GM12892 (cell line): Measurements from ENCODE around the gene MOXD1.

ENCODE experiments used
- POLR2A ChIP-seq: IDR thresholded peaks from 2 replicates; pipeline ENCODE4 v1.6.1; 2011; ENCODE audit warnings: low read depth, low read length, control low read depth
- POLR2AphosphoS5 ChIP-seq: IDR thresholded peaks from 2 replicates; pipeline ENCODE4 v1.6.1; 2011; ENCODE audit warnings: low read depth, low read length, control low read depth
- TAF1 ChIP-seq: IDR thresholded peaks from 2 replicates; pipeline ENCODE4 v1.6.1; 2011; ENCODE audit warnings: low read depth, mild to moderate bottlenecking, control low read depth, low read length, borderline replicate concordance

- TF ChIP-seq POLR2A (no peak), TAF1 (no peak), POLR2AphosphoS5 (no peak)
These were observed 143.7 kb downstream of the MOXD1 start for GRCh38 chr6:132257561-132257960.
